Measurements from ENCODE around the gene PDAP1. TPM values are rescaled to one million over a fixed set of nuclear protein-coding genes. Genes with fewer than 3 reads are reported as not detected.

Gene PDAP1
- total and polyA plus RNA-seq, 7 donors, result 84.5 to 194 (median 89.5) TPM

DNA sequence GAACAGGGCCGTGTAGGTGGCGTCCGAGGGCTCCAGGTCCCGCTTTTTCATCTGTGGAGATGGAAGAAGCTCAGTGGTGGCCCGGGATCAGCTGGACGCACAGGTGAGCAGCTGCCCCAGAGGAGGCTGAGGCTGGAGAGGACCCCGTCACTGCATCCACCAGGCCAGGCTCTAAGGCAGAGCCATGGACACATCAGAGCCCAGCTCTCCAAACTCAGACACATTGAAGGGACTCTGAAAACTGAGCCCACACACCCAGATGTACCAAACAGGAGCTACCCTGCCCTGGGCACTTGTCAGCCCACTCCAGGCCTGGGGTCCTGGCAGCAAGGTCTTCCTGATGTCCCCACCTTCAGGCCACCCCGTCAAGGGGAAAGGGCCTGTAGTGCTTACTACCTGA is 21.4 kb upstream of the PDAP1 start:
- H3K4me3 ChIP-seq, result no peak overlapping the region
- no peaks in the 10 kb centered on the region for H3K9me3 ChIP-seq
- DNase-seq, result no peak
- no peaks in the 10 kb centered on the region for H3K27me3 ChIP-seq
- no peaks in the 10 kb centered on the region for H3K4me1 ChIP-seq
- intact Hi-C loops (cut with DNase I), result no loop called here
- H3K36me3 ChIP-seq, result peaks cover 5 to 78% (median 40%) of the 10 kb centered on the region in 4 donors
- 94 to 95% methylated on average over 8 of the region's 8 CpGs for WGBS, 2 donors
- H3K27ac ChIP-seq, result no peak overlapping the region
- TF ChIP-seq POLR2A (IDR thresholded peaks at IDR 0.05) (no peak), POLR2AphosphoS5 (IDR thresholded peaks at IDR 0.05) (no peak), EP300 (IDR thresholded peaks at IDR 0.05) (no peak)
- TF ChIP-seq, protein P1, sequence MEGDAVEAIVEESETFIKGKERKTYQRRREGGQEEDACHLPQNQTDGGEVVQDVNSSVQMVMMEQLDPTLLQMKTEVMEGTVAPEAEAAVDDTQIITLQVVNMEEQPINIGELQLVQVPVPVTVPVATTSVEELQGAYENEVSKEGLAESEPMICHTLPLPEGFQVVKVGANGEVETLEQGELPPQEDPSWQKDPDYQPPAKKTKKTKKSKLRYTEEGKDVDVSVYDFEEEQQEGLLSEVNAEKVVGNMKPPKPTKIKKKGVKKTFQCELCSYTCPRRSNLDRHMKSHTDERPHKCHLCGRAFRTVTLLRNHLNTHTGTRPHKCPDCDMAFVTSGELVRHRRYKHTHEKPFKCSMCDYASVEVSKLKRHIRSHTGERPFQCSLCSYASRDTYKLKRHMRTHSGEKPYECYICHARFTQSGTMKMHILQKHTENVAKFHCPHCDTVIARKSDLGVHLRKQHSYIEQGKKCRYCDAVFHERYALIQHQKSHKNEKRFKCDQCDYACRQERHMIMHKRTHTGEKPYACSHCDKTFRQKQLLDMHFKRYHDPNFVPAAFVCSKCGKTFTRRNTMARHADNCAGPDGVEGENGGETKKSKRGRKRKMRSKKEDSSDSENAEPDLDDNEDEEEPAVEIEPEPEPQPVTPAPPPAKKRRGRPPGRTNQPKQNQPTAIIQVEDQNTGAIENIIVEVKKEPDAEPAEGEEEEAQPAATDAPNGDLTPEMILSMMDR (IDR thresholded peaks at IDR 0.05), result no peak

DNA sequence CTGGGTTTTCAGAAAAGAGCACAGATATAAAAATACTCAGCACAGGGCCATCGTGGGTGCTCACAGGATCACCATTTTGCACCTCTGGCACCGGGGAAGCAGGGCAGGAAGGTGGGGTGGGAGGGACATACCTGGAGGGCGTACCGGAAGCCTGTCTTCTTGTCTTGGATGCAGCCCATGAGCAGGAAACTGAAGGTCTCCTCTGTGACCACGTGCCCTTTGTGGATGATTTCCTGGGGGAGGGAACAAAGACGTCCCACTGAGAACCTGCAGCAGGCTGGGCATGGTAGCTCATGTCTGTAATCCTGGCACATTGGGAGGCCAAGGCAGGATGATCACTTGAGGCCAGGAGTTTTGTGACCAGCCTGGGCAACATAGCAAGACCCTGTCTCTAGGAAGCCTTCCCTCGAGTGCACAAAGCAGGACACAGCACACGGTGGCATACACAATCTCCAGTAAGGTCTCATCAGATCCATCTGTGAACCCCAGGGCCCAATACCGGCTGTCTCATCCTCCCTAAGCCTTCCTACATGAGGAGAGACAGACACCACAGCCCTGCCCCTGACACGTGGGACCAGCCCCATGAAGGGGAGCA is 20.7 kb upstream of the PDAP1 start:
- Histone ChIP-seq H3K9me3 (no peaks in the 10 kb centered on the region), H3K27me3 (no peaks in the 10 kb centered on the region), H3K4me1 (no peaks in the 10 kb centered on the region), H3K4me3 (no peak overlapping the region), H3K27ac (no peak overlapping the region), H3K36me3 (peaks cover 5 to 78% (median 42%) of the 10 kb centered on the region in 4 donors)
- intact Hi-C loops (cut with DNase I), result no loop called here
- DNase-seq, result no peak
- no peak for TF ChIP-seq POLR2AphosphoS5 (IDR thresholded peaks at IDR 0.05)
- TF ChIP-seq, protein P1 (IDR thresholded peaks at IDR 0.05), result no peak
- no peak for TF ChIP-seq POLR2A (IDR thresholded peaks at IDR 0.05)
- TF ChIP-seq EP300 (IDR thresholded peaks at IDR 0.05), result no peak
- 88 to 89% methylated on average over 10 of the region's 10 CpGs for WGBS, 2 donors

GRCh38 chr7:99424932-99425730 is 16.7 kb upstream of the PDAP1 start:
- H3K36me3 ChIP-seq, result peaks cover 10 to 76% (median 39%) of the 10 kb centered on the region in 4 donors
- no peak overlapping the region for H3K27ac ChIP-seq
- TF ChIP-seq, protein P1 (IDR thresholded peaks at IDR 0.05), result no peak
- TF ChIP-seq EP300 (IDR thresholded peaks at IDR 0.05), result no peak
- TF ChIP-seq POLR2AphosphoS5 (IDR thresholded peaks at IDR 0.05), result no peak
- TF ChIP-seq POLR2A (IDR thresholded peaks at IDR 0.05), result no peak
- no peak overlapping the region for H3K4me3 ChIP-seq
- no peaks in the 10 kb centered on the region for H3K27me3 ChIP-seq
- intact Hi-C loops (cut with DNase I), result no loop called here
- no peak for DNase-seq
- H3K9me3 ChIP-seq, result no peaks in the 10 kb centered on the region
- no peaks in the 10 kb centered on the region for H3K4me1 ChIP-seq
- WGBS, 2 donors, result 91 to 95% methylated on average over 24 of the region's 24 CpGs

DNA sequence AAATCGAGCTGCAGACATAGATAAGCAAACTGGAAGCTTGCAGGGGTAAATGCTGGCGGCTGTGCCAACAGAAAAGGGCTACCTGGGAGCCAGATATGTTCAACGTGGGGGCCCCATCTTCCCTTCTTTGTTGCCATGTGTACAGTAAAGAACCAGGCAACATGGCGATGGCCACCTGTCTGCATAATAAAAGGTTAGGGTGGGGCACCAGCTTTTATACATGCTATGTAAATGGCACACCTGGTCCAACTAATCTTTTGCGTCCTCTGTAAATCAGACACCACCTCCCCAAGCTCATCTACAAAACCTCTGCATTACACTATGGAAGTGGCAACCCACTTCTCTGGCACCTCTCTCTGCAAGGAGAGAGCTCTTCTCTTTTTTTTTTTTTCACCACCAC is 14.2 kb upstream of the PDAP1 start:
- Histone ChIP-seq H3K4me1 (no peaks in the 10 kb centered on the region), H3K27ac (no peak overlapping the region), H3K9me3 (no peaks in the 10 kb centered on the region), H3K4me3 (no peak overlapping the region), H3K27me3 (no peaks in the 10 kb centered on the region), H3K36me3 (peaks cover 30 to 77% (median 49%) of the 10 kb centered on the region in 4 donors)
- intact Hi-C loops (cut with DNase I), result no loop called here
- no peak for DNase-seq
- 32 to 72% methylated on average over 5 of the region's 5 CpGs for WGBS, 2 donors
- TF ChIP-seq POLR2A (IDR thresholded peaks at IDR 0.05) (no peak), POLR2AphosphoS5 (IDR thresholded peaks at IDR 0.05) (no peak), EP300 (IDR thresholded peaks at IDR 0.05) (no peak)
- TF ChIP-seq, protein P1 (IDR thresholded peaks at IDR 0.05), result no peak

Data from sigmoid colon (tissue), 7 donors.